DMS 273 (cell line): ENCODE results near the gene ELL.

Experiments used
- DNase-seq: peaks from one replicate; lab custom pipeline; 2025; ENCODE audit not compliant: unreplicated experiment; lab: John Stamatoyannopoulos, UW

Gene ELL

GRCh38 chr19:18424890-18425514, 96.9 kb downstream of the ELL start:
- DNase-seq: no peak

GRCh38 chr19:18424122-18424889, 97.6 kb downstream of the ELL start:
- no peak for DNase-seq

GRCh38 chr19:18423258-18424020, 98.4 kb downstream of the ELL start:
- DNase-seq: no peak

GRCh38 chr19:18422530-18423191, 99.2 kb downstream of the ELL start:
- peak; percentile 51 for DNase-seq

- DNase-seq: no peak
These were observed 100.4 kb downstream of the ELL start for GRCh38 chr19:18421371-18421959.

- no peak for DNase-seq
These were observed 100.9 kb downstream of the ELL start for GRCh38 chr19:18420930-18421329.

GRCh38 chr19:18419699-18420460, 102.0 kb downstream of the ELL start:
- DNase-seq: peak; percentile 85

- DNase-seq: peak; percentile 95
These were observed 102.6 kb downstream of the ELL start, which contains the start of gene SSBP4 for GRCh38 chr19:18419195-18419698. SSBP4 (plus strand) TSS chr19:18419398; CDS start chr19:18419649, 251 bp downstream.

- no peak for DNase-seq
These were observed 103.2 kb downstream of the ELL start for GRCh38 chr19:18418483-18419194.

GRCh38 chr19:18418029-18418482, 103.8 kb downstream of the ELL start:
- DNase-seq: no peak

- peak; percentile 89 for DNase-seq
These were observed 104.4 kb downstream of the ELL start for GRCh38 chr19:18417250-18418028.

GRCh38 chr19:18416778-18417249, 105.1 kb downstream of the ELL start:
- peak; percentile 91 for DNase-seq

GRCh38 chr19:18415178-18415867, 106.5 kb downstream of the ELL start:
- DNase-seq: peak; percentile 62

GRCh38 chr19:18414504-18415177, 107.2 kb downstream of the ELL start:
- DNase-seq: peak; percentile 49

GRCh38 chr19:18412610-18413239, 109.1 kb downstream of the ELL start:
- no peak for DNase-seq

GRCh38 chr19:18408053-18408476, 113.8 kb downstream of the ELL start:
- peak; percentile 68 for DNase-seq

GRCh38 chr19:18406749-18407148, 115.1 kb downstream of the ELL start:
- DNase-seq: no peak
